ENCODE data around the gene WDR72. TPM values are rescaled to one million over a fixed set of nuclear protein-coding genes. Genes with fewer than 3 reads are reported as not detected.

Gene WDR72
- total and polyA plus RNA-seq, 2 of the 13 experiments (the other 11 are each of a cell fraction or from before 2014, with no cell fraction given): 0.21 to 0.60 TPM

DNA sequence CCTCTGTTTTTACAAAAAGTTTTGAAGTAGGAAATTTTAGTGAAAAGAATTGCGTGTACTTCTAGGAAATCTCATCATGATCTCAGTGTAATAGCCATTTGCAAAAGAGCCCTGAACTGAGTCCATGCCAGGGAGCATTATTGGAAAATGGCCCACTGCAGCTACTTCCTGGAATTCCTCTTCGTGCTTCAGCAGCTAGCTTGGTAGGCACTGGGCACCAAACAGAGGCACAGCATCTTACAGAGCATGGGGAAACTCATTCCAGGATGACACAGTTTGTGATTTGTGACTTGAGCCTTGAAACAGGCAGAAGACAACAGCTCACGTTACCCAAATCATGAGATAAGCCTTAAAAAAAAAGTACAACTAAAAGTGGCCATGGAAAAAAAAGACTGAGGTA is 179.1 kb downstream of the WDR72 start:
- WGBS (ENCODE audit: low lambda C conversion rate): 34% methylated on average over 3 of the region's 3 CpGs
- Histone ChIP-seq H3K79me2 (ENCODE audit: insufficient read depth, low read length) (no peaks in the 10 kb centered on the region), H3K4me1 (ENCODE audit: insufficient read depth, low read length) (peaks cover 17% of the 10 kb centered on the region; the same call in 1 of the 2 replicates), H3K36me3 (replicated peaks in 1 of 2; ENCODE audit: control insufficient read depth in 1 of 2, insufficient read depth in 2 of 2, low read length in 2 of 2) (no peaks in the 10 kb centered on the region), H3K27ac (ENCODE audit: extremely low read length, insufficient read depth, low read length) (no peak overlapping the region), H2AFZ (ENCODE audit: low read length) (no peak overlapping the region), H3K4me3 (replicated peaks in 1 of 3; ENCODE audit: insufficient read depth in 1 of 3, low read depth in 2 of 3, low read length in 3 of 3) (no peak overlapping the region), H3K9ac (ENCODE audit: insufficient read depth, low read depth, low read length) (no peak overlapping the region), H3K27me3 (ENCODE audit: control insufficient read depth in 1 of 2, insufficient read depth in 2 of 2, low read length in 2 of 2) (no peaks in the 10 kb centered on the region; a peak in 1 of 5 replicates), H3K9me3 (ENCODE audit: low read length) (no peaks in the 10 kb centered on the region; the same call in 1 of the 2 replicates), H4K20me1 (ENCODE audit: insufficient read depth, low read length) (no peaks in the 10 kb centered on the region), H3K4me2 (ENCODE audit: low read depth, low read length) (no peak overlapping the region)
- in situ Hi-C loops (cut with HindIII; ENCODE audit: extremely low pct_ligation_motif_present, low pct_unique_long_range_greater_than_20kb): no loop called here
- no peak for DNase-seq (ENCODE audit: low spot score)
- POLR2A ChIA-PET: no interaction called here
- intact Hi-C loops (cut with micrococcal nuclease; ENCODE audit: unreplicated experiment): loop anchor here (10.0 kb wide), 2 partner anchors 196 to 386 kb away; no protein-coding TSS in a partner anchor
- no peak for FAIRE-seq
- CTCF ChIA-PET (ENCODE audit: low intra/inter-chr PET ratio, low total read pairs): no interaction called here
- ATAC-seq: no peak
- no TSS peak for BruUV-seq (replicated peaks)
- TF ChIP-seq ZNF781 (CRISPR knock-in tag; IDR thresholded peaks at IDR 0.05; ENCODE audit: borderline replicate concordance, not compliant biosample characterization) (no peak), HOXD1 (CRISPR knock-in tag; IDR thresholded peaks at IDR 0.05) (no peak), KLF15 (CRISPR knock-in tag; IDR thresholded peaks at IDR 0.05; ENCODE audit: borderline replicate concordance) (no peak), ZNF589 (CRISPR knock-in tag; conservative IDR thresholded peaks at IDR 0.05) (no peak), ZSCAN30 (CRISPR knock-in tag; IDR thresholded peaks at IDR 0.05) (no peak), ELF3 (CRISPR knock-in tag; IDR thresholded peaks at IDR 0.05) (no peak), KLF9 (CRISPR knock-in tag; IDR thresholded peaks at IDR 0.05; ENCODE audit: low read depth) (no peak), ATF1 (CRISPR knock-in tag; IDR thresholded peaks at IDR 0.05) (no peak), STAG1 (CRISPR knock-in tag; IDR thresholded peaks at IDR 0.05) (no peak), ZNF446 (CRISPR knock-in tag; IDR thresholded peaks at IDR 0.05) (no peak)
- TF ChIP-seq, protein P1, sequence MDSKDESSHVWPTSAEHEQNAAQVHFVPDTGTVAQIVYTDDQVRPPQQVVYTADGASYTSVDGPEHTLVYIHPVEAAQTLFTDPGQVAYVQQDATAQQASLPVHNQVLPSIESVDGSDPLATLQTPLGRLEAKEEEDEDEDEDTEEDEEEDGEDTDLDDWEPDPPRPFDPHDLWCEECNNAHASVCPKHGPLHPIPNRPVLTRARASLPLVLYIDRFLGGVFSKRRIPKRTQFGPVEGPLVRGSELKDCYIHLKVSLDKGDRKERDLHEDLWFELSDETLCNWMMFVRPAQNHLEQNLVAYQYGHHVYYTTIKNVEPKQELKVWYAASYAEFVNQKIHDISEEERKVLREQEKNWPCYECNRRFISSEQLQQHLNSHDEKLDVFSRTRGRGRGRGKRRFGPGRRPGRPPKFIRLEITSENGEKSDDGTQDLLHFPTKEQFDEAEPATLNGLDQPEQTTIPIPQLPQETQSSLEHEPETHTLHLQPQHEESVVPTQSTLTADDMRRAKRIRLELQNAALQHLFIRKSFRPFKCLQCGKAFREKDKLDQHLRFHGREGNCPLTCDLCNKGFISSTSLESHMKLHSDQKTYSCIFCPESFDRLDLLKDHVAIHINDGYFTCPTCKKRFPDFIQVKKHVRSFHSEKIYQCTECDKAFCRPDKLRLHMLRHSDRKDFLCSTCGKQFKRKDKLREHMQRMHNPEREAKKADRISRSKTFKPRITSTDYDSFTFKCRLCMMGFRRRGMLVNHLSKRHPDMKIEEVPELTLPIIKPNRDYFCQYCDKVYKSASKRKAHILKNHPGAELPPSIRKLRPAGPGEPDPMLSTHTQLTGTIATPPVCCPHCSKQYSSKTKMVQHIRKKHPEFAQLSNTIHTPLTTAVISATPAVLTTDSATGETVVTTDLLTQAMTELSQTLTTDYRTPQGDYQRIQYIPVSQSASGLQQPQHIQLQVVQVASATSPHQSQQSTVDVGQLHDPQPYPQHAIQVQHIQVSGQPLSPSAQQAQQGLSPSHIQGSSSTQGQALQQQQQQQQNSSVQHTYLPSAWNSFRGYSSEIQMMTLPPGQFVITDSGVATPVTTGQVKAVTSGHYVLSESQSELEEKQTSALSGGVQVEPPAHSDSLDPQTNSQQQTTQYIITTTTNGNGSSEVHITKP (CRISPR knock-in tag; IDR thresholded peaks at IDR 0.05; ENCODE audit: low read depth): no peak
- TF ChIP-seq, protein P2, sequence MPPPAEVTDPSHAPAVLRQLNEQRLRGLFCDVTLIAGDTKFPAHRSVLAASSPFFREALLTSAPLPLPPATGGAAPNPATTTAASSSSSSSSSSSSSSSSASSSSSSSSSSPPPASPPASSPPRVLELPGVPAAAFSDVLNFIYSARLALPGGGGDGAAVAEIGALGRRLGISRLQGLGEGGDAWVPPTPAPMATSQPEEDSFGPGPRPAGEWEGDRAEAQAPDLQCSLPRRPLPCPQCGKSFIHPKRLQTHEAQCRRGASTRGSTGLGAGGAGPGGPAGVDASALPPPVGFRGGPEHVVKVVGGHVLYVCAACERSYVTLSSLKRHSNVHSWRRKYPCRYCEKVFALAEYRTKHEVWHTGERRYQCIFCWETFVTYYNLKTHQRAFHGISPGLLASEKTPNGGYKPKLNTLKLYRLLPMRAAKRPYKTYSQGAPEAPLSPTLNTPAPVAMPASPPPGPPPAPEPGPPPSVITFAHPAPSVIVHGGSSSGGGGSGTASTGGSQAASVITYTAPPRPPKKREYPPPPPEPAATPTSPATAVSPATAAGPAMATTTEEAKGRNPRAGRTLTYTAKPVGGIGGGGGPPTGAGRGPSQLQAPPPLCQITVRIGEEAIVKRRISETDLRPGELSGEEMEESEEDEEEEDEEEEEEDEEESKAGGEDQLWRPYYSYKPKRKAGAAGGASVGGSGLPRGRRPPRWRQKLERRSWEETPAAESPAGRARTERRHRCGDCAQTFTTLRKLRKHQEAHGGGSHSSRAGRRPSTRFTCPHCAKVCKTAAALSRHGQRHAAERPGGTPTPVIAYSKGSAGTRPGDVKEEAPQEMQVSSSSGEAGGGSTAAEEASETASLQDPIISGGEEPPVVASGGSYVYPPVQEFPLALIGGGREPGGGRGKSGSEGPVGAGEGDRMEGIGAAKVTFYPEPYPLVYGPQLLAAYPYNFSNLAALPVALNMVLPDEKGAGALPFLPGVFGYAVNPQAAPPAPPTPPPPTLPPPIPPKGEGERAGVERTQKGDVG (CRISPR knock-in tag; IDR thresholded peaks at IDR 0.05; ENCODE audit: borderline replicate concordance): no peak
- TF ChIP-seq, protein P3, sequence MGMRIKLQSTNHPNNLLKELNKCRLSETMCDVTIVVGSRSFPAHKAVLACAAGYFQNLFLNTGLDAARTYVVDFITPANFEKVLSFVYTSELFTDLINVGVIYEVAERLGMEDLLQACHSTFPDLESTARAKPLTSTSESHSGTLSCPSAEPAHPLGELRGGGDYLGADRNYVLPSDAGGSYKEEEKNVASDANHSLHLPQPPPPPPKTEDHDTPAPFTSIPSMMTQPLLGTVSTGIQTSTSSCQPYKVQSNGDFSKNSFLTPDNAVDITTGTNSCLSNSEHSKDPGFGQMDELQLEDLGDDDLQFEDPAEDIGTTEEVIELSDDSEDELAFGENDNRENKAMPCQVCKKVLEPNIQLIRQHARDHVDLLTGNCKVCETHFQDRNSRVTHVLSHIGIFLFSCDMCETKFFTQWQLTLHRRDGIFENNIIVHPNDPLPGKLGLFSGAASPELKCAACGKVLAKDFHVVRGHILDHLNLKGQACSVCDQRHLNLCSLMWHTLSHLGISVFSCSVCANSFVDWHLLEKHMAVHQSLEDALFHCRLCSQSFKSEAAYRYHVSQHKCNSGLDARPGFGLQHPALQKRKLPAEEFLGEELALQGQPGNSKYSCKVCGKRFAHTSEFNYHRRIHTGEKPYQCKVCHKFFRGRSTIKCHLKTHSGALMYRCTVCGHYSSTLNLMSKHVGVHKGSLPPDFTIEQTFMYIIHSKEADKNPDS (CRISPR knock-in tag; IDR thresholded peaks at IDR 0.05): no peak
- TF ChIP-seq, protein P4, sequence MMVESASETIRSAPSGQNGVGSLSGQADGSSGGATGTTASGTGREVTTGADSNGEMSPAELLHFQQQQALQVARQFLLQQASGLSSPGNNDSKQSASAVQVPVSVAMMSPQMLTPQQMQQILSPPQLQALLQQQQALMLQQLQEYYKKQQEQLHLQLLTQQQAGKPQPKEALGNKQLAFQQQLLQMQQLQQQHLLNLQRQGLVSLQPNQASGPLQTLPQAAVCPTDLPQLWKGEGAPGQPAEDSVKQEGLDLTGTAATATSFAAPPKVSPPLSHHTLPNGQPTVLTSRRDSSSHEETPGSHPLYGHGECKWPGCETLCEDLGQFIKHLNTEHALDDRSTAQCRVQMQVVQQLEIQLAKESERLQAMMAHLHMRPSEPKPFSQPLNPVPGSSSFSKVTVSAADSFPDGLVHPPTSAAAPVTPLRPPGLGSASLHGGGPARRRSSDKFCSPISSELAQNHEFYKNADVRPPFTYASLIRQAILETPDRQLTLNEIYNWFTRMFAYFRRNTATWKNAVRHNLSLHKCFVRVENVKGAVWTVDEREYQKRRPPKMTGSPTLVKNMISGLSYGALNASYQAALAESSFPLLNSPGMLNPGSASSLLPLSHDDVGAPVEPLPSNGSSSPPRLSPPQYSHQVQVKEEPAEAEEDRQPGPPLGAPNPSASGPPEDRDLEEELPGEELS (CRISPR knock-in tag; IDR thresholded peaks at IDR 0.05): no peak

All from HepG2 (cell line).